HG02943 (cell line): ENCODE results near the gene CMBL.
"Not testable (repeated sequence)": the region's sequence is repeated elsewhere in the genome, so short reads cannot be mapped to it uniquely, and the experiment has no call there.

Experiments
- ATAC-seq: cut with Tn5 transposase; IDR thresholded peaks from one replicate; pipeline ENCODE4 v1.9.1; 2021; ENCODE audit warnings: mild to moderate bottlenecking, low read depth, moderate library complexity; ENCODE audit not compliant: unreplicated experiment

CMBL gene

GRCh38 chr5:10262121-10262774 is 45.5 kb downstream of the CMBL start:
- no peak for ATAC-seq

GRCh38 chr5:10261065-10261464 is 46.6 kb downstream of the CMBL start:
- no peak for ATAC-seq

GRCh38 chr5:10259899-10260298 is 47.8 kb downstream of the CMBL start:
- ATAC-seq, result no peak

GRCh38 chr5:10257870-10258269 is 49.8 kb downstream of the CMBL start:
- no peak for ATAC-seq

- no peak for ATAC-seq
These were observed 53.0 kb downstream of the CMBL start for GRCh38 chr5:10254686-10255085.

- ATAC-seq, result no peak
These were observed 54.3 kb downstream of the CMBL start for GRCh38 chr5:10253390-10253789.

GRCh38 chr5:10251405-10251804 is 56.3 kb downstream of the CMBL start:
- ATAC-seq, result no peak

- ATAC-seq, result no peak
These were observed 56.9 kb downstream of the CMBL start for GRCh38 chr5:10250806-10251276.

GRCh38 chr5:10249948-10250805 is 57.5 kb downstream of the CMBL start, which contains the start of gene CCT5:
Gene CCT5 (plus strand): TSS chr5:10250280. CDS start chr5:10250341, 61 bp downstream.
- ATAC-seq, result peak; percentile 82

GRCh38 chr5:10248378-10249260 is 59.1 kb downstream of the CMBL start:
- peak; percentile 1 for ATAC-seq

- not testable (repeated sequence) for ATAC-seq
These were observed 60.5 kb downstream of the CMBL start for GRCh38 chr5:10247217-10247616.

GRCh38 chr5:10246761-10247160 is 60.9 kb downstream of the CMBL start:
- ATAC-seq, result no peak

GRCh38 chr5:10244342-10244944 is 63.3 kb downstream of the CMBL start:
- no peak for ATAC-seq

GRCh38 chr5:10243660-10244240 is 64.0 kb downstream of the CMBL start:
- ATAC-seq, result no peak

GRCh38 chr5:10235350-10235749 is 72.4 kb downstream of the CMBL start:
- ATAC-seq, result no peak

- no peak for ATAC-seq
These were observed 74.2 kb downstream of the CMBL start for GRCh38 chr5:10233505-10233904.

GRCh38 chr5:10233011-10233410 is 74.7 kb downstream of the CMBL start:
- no peak for ATAC-seq

GRCh38 chr5:10232386-10232785 is 75.3 kb downstream of the CMBL start:
- no peak for ATAC-seq

- no peak for ATAC-seq
These were observed 78.2 kb downstream of the CMBL start for GRCh38 chr5:10229306-10230048.
